ENCODE data around the gene PFDN6. TPM values are rescaled to one million over a fixed set of nuclear protein-coding genes. Genes with fewer than 3 reads are reported as not detected.

The PFDN6 gene
- total RNA-seq, 1 experiment from 2014 or later: 95.7 TPM

DNA sequence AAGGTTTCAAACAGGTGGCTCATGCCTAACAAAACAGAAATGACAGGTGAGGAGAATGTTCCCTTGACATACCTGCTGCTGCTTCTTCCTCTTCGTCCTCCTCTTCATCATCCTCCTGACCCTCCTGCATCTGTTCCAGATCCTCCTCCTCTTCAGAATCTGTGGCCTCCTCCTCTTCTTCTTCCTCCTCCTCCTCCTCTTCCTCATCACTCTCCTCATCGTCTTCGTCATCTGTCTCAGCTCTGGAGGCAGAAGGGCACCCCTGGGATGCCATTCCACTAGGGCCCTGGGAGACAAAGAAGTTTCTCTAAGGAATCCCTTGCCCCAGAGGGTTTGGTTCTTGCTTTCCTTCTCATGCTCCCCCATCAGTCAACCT, 30.5 kb downstream of the PFDN6 start:
- Mint-ChIP-seq H3K27me3 (ENCODE audit: low read depth) (no peaks in the 10 kb centered on the region; the same call in 1 of the 2 replicates), H3K36me3 (peaks cover 21% of the 10 kb centered on the region), H3K4me1 (peaks cover 72% of the 10 kb centered on the region), H3K27ac (peak overlapping the region; percentile 87), H3K4me3 (no peak overlapping the region), H3K9me3 (no peaks in the 10 kb centered on the region)
- ATAC-seq: no peak
- no peak for TF ChIP-seq NFATC4 (CRISPR knock-in tag; IDR thresholded peaks at IDR 0.05)
- no peak for TF ChIP-seq SP1 (CRISPR knock-in tag; conservative IDR thresholded peaks at IDR 0.05)
- TF ChIP-seq, protein P1, sequence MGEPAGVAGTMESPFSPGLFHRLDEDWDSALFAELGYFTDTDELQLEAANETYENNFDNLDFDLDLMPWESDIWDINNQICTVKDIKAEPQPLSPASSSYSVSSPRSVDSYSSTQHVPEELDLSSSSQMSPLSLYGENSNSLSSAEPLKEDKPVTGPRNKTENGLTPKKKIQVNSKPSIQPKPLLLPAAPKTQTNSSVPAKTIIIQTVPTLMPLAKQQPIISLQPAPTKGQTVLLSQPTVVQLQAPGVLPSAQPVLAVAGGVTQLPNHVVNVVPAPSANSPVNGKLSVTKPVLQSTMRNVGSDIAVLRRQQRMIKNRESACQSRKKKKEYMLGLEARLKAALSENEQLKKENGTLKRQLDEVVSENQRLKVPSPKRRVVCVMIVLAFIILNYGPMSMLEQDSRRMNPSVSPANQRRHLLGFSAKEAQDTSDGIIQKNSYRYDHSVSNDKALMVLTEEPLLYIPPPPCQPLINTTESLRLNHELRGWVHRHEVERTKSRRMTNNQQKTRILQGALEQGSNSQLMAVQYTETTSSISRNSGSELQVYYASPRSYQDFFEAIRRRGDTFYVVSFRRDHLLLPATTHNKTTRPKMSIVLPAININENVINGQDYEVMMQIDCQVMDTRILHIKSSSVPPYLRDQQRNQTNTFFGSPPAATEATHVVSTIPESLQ (CRISPR knock-in tag; IDR thresholded peaks at IDR 0.05): no peak
- TF ChIP-seq CREB1 (CRISPR knock-in tag; IDR thresholded peaks at IDR 0.05): no peak
- TF ChIP-seq, protein P2, sequence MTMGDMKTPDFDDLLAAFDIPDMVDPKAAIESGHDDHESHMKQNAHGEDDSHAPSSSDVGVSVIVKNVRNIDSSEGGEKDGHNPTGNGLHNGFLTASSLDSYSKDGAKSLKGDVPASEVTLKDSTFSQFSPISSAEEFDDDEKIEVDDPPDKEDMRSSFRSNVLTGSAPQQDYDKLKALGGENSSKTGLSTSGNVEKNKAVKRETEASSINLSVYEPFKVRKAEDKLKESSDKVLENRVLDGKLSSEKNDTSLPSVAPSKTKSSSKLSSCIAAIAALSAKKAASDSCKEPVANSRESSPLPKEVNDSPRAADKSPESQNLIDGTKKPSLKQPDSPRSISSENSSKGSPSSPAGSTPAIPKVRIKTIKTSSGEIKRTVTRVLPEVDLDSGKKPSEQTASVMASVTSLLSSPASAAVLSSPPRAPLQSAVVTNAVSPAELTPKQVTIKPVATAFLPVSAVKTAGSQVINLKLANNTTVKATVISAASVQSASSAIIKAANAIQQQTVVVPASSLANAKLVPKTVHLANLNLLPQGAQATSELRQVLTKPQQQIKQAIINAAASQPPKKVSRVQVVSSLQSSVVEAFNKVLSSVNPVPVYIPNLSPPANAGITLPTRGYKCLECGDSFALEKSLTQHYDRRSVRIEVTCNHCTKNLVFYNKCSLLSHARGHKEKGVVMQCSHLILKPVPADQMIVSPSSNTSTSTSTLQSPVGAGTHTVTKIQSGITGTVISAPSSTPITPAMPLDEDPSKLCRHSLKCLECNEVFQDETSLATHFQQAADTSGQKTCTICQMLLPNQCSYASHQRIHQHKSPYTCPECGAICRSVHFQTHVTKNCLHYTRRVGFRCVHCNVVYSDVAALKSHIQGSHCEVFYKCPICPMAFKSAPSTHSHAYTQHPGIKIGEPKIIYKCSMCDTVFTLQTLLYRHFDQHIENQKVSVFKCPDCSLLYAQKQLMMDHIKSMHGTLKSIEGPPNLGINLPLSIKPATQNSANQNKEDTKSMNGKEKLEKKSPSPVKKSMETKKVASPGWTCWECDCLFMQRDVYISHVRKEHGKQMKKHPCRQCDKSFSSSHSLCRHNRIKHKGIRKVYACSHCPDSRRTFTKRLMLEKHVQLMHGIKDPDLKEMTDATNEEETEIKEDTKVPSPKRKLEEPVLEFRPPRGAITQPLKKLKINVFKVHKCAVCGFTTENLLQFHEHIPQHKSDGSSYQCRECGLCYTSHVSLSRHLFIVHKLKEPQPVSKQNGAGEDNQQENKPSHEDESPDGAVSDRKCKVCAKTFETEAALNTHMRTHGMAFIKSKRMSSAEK (CRISPR knock-in tag; IDR thresholded peaks at IDR 0.05; ENCODE audit: borderline replicate concordance): no peak
- no peak for TF ChIP-seq FOXP1 (CRISPR knock-in tag; IDR thresholded peaks at IDR 0.05; ENCODE audit: borderline replicate concordance)
- TF ChIP-seq ZNF396 (CRISPR knock-in tag; IDR thresholded peaks at IDR 0.05; ENCODE audit: borderline replicate concordance): no peak
- no peak for TF ChIP-seq ZNF423 (CRISPR knock-in tag; IDR thresholded peaks at IDR 0.05)
- TF ChIP-seq, protein P3, sequence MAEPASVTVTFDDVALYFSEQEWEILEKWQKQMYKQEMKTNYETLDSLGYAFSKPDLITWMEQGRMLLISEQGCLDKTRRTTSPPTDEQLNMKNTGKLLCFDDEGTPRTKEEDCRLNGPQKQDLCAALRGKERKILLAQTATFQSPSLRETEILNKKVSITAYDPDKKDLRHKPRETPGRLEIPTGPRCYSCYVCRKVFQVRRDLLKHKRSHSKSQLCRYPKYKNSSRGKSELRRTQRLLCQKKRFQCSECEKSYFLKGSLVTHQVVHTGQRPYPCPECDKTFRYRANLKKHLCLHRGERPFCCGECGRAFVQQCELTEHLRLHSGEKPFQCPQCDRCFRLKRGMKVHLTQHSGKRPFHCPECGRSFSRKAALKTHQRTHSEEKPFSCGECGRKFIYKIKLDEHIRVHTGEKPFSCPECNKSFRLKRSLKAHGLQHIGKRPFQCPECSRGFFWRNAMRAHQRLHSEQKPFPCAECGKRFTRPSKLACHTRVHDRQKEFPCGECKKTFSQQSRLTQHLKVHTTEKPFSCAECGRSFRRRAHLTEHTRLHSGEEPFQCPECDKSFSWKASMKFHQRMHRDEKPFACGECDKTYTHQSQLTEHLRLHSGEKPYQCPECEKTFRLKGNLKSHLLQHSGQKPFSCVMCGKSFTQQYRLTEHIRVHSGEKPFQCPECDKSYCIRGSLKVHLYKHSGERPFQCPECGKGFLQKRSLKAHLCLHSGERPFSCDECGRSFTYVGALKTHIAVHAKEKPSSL (CRISPR knock-in tag; conservative IDR thresholded peaks at IDR 0.05): no peak
- TF ChIP-seq, protein P4, sequence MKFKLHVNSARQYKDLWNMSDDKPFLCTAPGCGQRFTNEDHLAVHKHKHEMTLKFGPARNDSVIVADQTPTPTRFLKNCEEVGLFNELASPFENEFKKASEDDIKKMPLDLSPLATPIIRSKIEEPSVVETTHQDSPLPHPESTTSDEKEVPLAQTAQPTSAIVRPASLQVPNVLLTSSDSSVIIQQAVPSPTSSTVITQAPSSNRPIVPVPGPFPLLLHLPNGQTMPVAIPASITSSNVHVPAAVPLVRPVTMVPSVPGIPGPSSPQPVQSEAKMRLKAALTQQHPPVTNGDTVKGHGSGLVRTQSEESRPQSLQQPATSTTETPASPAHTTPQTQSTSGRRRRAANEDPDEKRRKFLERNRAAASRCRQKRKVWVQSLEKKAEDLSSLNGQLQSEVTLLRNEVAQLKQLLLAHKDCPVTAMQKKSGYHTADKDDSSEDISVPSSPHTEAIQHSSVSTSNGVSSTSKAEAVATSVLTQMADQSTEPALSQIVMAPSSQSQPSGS (CRISPR knock-in tag; IDR thresholded peaks at IDR 0.05; ENCODE audit: borderline replicate concordance, low read depth): no peak
- POLR2A ChIA-PET: no interaction called here
- DNase-seq (ENCODE audit: low spot score): no peak
- CTCF ChIA-PET: no interaction called here

DNA sequence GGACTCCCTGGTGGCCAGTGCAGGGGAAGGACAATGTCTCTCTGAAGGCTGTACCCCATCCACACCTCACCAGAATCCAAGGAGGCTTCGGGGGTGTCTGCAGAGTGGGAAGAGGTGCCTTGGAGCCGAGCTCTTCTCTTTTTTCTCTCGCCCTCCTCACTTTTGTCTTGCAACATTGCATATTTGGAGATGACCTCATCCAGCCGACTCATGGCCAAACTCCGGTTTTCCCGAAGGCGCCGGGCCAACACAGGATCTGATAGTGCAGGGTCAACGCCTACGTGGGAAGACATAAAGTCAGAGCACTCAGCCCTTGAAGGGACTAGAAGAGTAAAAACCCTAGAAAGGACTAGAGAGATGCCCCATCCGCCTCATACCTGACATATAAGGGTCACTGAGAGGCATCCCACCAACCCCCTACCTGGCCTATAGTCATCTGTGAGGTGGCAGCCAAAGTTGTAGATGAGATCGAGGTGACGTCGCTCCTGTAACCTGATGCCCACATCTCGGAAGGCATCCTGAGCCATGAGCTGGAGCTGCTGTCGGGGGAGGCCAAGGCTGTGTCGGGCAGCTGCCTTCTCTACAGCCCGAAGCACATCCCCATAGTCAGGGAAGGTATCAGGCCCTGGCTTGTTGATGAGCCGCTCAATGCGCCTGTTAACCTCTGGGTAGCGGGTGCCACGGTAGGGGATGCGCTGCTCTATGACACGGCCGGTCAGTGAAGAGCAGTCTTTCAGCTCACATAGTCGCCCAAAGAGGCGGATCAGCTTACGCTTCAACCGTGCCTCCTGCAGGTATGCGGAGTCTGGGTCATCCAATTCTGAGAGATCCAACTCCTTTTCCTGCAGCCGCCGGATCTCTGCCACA, 31.1 kb downstream of the PFDN6 start:
- CTCF ChIA-PET: interaction anchor here (0.9 to 1.5 kb wide), 4 partner anchors 8 to 43 kb away, joined by 3 to 6 read pairs (median 4); no protein-coding TSS in a partner anchor
- POLR2A ChIA-PET: no interaction called here
- peak overlapping the region; percentile 91 for H3K4me3 Mint-ChIP-seq
- DNase-seq (ENCODE audit: low spot score): no peak
- H3K27me3 Mint-ChIP-seq (ENCODE audit: low read depth): no peaks in the 10 kb centered on the region; the same call in 1 of the 2 replicates
- peaks cover 21% of the 10 kb centered on the region for H3K36me3 Mint-ChIP-seq
- peak overlapping the region; percentile 87 for H3K27ac Mint-ChIP-seq
- peaks cover 66% of the 10 kb centered on the region for H3K4me1 Mint-ChIP-seq
- no peak for ATAC-seq
- no peaks in the 10 kb centered on the region for H3K9me3 Mint-ChIP-seq
- TF ChIP-seq RORB (CRISPR knock-in tag; IDR thresholded peaks at IDR 0.05): no peak
- TF ChIP-seq ZBTB21 (CRISPR knock-in tag; IDR thresholded peaks at IDR 0.05; ENCODE audit: borderline replicate concordance): no peak
- no peak for TF ChIP-seq ZNF138 (CRISPR knock-in tag; conservative IDR thresholded peaks at IDR 0.05)
- TF ChIP-seq FOXP1 (CRISPR knock-in tag; IDR thresholded peaks at IDR 0.05; ENCODE audit: borderline replicate concordance): no peak
- TF ChIP-seq MYBL2 (CRISPR knock-in tag; IDR thresholded peaks at IDR 0.05): no peak
- TF ChIP-seq SMAD3 (CRISPR knock-in tag; IDR thresholded peaks at IDR 0.05; ENCODE audit: borderline replicate concordance): no peak
- no peak for TF ChIP-seq ESRRA (CRISPR knock-in tag; IDR thresholded peaks at IDR 0.05; ENCODE audit: borderline replicate concordance)
- no peak for TF ChIP-seq HMGA2 (CRISPR knock-in tag; IDR thresholded peaks at IDR 0.05)
- no peak for TF ChIP-seq KAT7 (CRISPR knock-in tag; IDR thresholded peaks at IDR 0.05; ENCODE audit: borderline replicate concordance)
- TF ChIP-seq, protein P5, sequence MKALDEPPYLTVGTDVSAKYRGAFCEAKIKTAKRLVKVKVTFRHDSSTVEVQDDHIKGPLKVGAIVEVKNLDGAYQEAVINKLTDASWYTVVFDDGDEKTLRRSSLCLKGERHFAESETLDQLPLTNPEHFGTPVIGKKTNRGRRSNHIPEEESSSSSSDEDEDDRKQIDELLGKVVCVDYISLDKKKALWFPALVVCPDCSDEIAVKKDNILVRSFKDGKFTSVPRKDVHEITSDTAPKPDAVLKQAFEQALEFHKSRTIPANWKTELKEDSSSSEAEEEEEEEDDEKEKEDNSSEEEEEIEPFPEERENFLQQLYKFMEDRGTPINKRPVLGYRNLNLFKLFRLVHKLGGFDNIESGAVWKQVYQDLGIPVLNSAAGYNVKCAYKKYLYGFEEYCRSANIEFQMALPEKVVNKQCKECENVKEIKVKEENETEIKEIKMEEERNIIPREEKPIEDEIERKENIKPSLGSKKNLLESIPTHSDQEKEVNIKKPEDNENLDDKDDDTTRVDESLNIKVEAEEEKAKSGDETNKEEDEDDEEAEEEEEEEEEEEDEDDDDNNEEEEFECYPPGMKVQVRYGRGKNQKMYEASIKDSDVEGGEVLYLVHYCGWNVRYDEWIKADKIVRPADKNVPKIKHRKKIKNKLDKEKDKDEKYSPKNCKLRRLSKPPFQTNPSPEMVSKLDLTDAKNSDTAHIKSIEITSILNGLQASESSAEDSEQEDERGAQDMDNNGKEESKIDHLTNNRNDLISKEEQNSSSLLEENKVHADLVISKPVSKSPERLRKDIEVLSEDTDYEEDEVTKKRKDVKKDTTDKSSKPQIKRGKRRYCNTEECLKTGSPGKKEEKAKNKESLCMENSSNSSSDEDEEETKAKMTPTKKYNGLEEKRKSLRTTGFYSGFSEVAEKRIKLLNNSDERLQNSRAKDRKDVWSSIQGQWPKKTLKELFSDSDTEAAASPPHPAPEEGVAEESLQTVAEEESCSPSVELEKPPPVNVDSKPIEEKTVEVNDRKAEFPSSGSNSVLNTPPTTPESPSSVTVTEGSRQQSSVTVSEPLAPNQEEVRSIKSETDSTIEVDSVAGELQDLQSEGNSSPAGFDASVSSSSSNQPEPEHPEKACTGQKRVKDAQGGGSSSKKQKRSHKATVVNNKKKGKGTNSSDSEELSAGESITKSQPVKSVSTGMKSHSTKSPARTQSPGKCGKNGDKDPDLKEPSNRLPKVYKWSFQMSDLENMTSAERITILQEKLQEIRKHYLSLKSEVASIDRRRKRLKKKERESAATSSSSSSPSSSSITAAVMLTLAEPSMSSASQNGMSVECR (CRISPR knock-in tag; IDR thresholded peaks at IDR 0.05; ENCODE audit: borderline replicate concordance): no peak
- no peak for TF ChIP-seq SP1 (CRISPR knock-in tag; conservative IDR thresholded peaks at IDR 0.05)
